ENCODE results near the gene XPC.
"Not testable (repeated sequence)": the region's sequence is repeated elsewhere in the genome, so short reads cannot be mapped to it uniquely, and the experiment has no call there.

XPC gene

GRCh38 chr3:14118400-14119381 lies 59.7 kb downstream of the XPC start:
- H3K4me3 ChIP-seq (ENCODE audit: low read depth, low read length): no peak overlapping the region
- DNase-seq (ENCODE audit: low read depth): no peak
- no peak for TF ChIP-seq CTCF (IDR thresholded peaks at IDR 0.05; ENCODE audit: insufficient read depth, low read depth, low read length, missing control alignments)

GRCh38 chr3:14117468-14118399 lies 60.7 kb downstream of the XPC start:
- DNase-seq (ENCODE audit: low read depth): no peak
- no peak for TF ChIP-seq CTCF (IDR thresholded peaks at IDR 0.05; ENCODE audit: insufficient read depth, low read depth, low read length, missing control alignments)
- H3K4me3 ChIP-seq (ENCODE audit: low read depth, low read length): no peak overlapping the region

- no peak for TF ChIP-seq CTCF (IDR thresholded peaks at IDR 0.05; ENCODE audit: insufficient read depth, low read depth, low read length, missing control alignments)
- no peak for DNase-seq (ENCODE audit: low read depth)
- H3K4me3 ChIP-seq (ENCODE audit: low read depth, low read length): no peak overlapping the region
Measured at GRCh38 chr3:14113965-14114635, 64.3 kb downstream of the XPC start.

- no peak for TF ChIP-seq CTCF (IDR thresholded peaks at IDR 0.05; ENCODE audit: insufficient read depth, low read depth, low read length, missing control alignments)
- H3K4me3 ChIP-seq (ENCODE audit: low read depth, low read length): no peak overlapping the region
- DNase-seq (ENCODE audit: low read depth): no peak
Measured at GRCh38 chr3:14110699-14111098, 67.7 kb downstream of the XPC start.

GRCh38 chr3:14109821-14110220 lies 68.6 kb downstream of the XPC start:
- DNase-seq (ENCODE audit: low read depth); H3K4me3 ChIP-seq (ENCODE audit: low read depth, low read length): not testable (repeated sequence)

- TF ChIP-seq CTCF (IDR thresholded peaks at IDR 0.05; ENCODE audit: insufficient read depth, low read depth, low read length, missing control alignments): no peak
Measured at GRCh38 chr3:14097616-14098391, 80.6 kb downstream of the XPC start.

More at GRCh38 chr3:14097616-14098391, 80.6 kb downstream of the XPC start:
- no peak overlapping the region for H3K4me3 ChIP-seq (ENCODE audit: low read depth, low read length)
- no peak for DNase-seq (ENCODE audit: low read depth)
